IMR-90 (cell line): ENCODE measurements around the gene TIGIT. TPM values are rescaled to one million over a fixed set of nuclear protein-coding genes. Genes with fewer than 3 reads are reported as not detected.

Source experiments
- ATAC-seq: fragments of 200-7000 bp; cut with Tn5 transposase; 2 replicates; pipeline ENCODE4 v1.9.1; 2020; ENCODE audit warnings: low read depth, mild to moderate bottlenecking, moderate library complexity
- BruUV-seq: library from RNA; stranded (reverse); fragments of 400-500 nt; replicated peaks from 2 replicates; lab custom pipeline; 2021; lab: Mats Ljungman, UMichigan
- CTCF ChIA-PET: fragments of 300-600 bp; formaldehyde crosslinking; extraction: SDS; loops from one replicate; lab custom pipeline; 2021; ENCODE audit warnings: antibody characterized with exemption; lab: Yijun Ruan, JAX
- POLR2A ChIA-PET: fragments of 300-600 bp; sonication (Branson Sonifier 250); formaldehyde crosslinking; loops from one replicate; lab custom pipeline; 2022; ENCODE audit warnings: antibody characterized with exemption; ENCODE audit not compliant: unreplicated experiment; lab: Charles Lee
- DNase-seq: peaks from one replicate; pipeline ENCODE4 v3.0.0; 2013
- H2AFZ ChIP-seq: replicated peaks from 2 replicates; pipeline ENCODE3; 2013; ENCODE audit warnings: low read length, mild to moderate bottlenecking; ENCODE audit not compliant: poor library complexity
- H2AK5ac ChIP-seq: 2 replicates; pipeline ENCODE4 v1.6.1; 2013; ENCODE audit warnings: low read depth, low read length, inconsistent platforms
- H2AK9ac ChIP-seq: replicated peaks from 2 replicates; pipeline ENCODE3; 2013; ENCODE audit warnings: mild to moderate bottlenecking, low read depth, low read length, moderate library complexity; ENCODE audit not compliant: poor library complexity
- H2BK120ac ChIP-seq: 2 replicates; pipeline ENCODE4 v1.6.1; 2013; ENCODE audit warnings: low read depth, low read length, inconsistent platforms
- H2BK15ac ChIP-seq: 3 replicates; pipeline ENCODE4 v1.6.1; 2013; ENCODE audit warnings: low read depth, low read length, inconsistent platforms
- H2BK20ac ChIP-seq: 2 replicates; pipeline ENCODE4 v1.6.1; 2013; ENCODE audit warnings: low read depth, mild to moderate bottlenecking, inconsistent platforms, low read length, moderate library complexity
- H2BK5ac ChIP-seq: 2 replicates; pipeline ENCODE4 v1.6.1; 2013; ENCODE audit warnings: mild to moderate bottlenecking, low read depth, low read length, inconsistent platforms; ENCODE audit not compliant: poor library complexity, severe bottlenecking
- H3K14ac ChIP-seq: replicated peaks from 2 replicates; pipeline ENCODE4 v1.6.1; 2013; ENCODE audit warnings: low read depth, low read length, inconsistent platforms
- H3K18ac ChIP-seq: 2 replicates; pipeline ENCODE4 v1.6.1; 2013; ENCODE audit warnings: low read depth, low read length, control low read depth
- H3K23ac ChIP-seq: 2 replicates; pipeline ENCODE4 v1.6.1; 2013; ENCODE audit warnings: low read depth, low read length, inconsistent platforms
- H3K27ac ChIP-seq: 2 replicates; pipeline ENCODE4 v1.5.1; 2013; ENCODE audit warnings: mild to moderate bottlenecking, control low read depth, low read length; ENCODE audit not compliant: insufficient read depth
- H3K27me3 ChIP-seq: 2 replicates; pipeline ENCODE4 v1.6.1; 2013; ENCODE audit warnings: low read length; ENCODE audit not compliant: control insufficient read depth, insufficient read depth
- H3K36me3 ChIP-seq: 2 replicates; pipeline ENCODE4 v1.6.1; 2013; ENCODE audit warnings: low read length, mixed read lengths; ENCODE audit not compliant: control insufficient read depth, insufficient read depth
- H3K4ac ChIP-seq: 2 replicates; pipeline ENCODE4 v1.6.1; 2013; ENCODE audit warnings: low read depth, low read length, inconsistent platforms
- H3K4me1 ChIP-seq: 2 replicates; pipeline ENCODE4 v1.6.1; 2013; ENCODE audit warnings: low read length, mixed read lengths; ENCODE audit not compliant: control insufficient read depth, insufficient read depth
- H3K4me2 ChIP-seq: 2 replicates; pipeline ENCODE4 v1.6.1; 2013; ENCODE audit warnings: low read depth, mild to moderate bottlenecking, control low read depth, low read length, moderate library complexity
- H3K4me3 ChIP-seq: 2 replicates; pipeline ENCODE4 v1.5.1; 2013; ENCODE audit warnings: low read depth, mild to moderate bottlenecking, control low read depth, low read length, moderate library complexity; ENCODE audit not compliant: insufficient read depth
- H3K56ac ChIP-seq: 2 replicates; pipeline ENCODE4 v1.6.1; 2013; ENCODE audit warnings: low read length, inconsistent platforms; ENCODE audit not compliant: insufficient read depth; ENCODE audit errors: extremely low read depth
- H3K79me1 ChIP-seq, 2 experiments: 2 replicates each; pipeline ENCODE4 v1.6.1; 2013; ENCODE audit warnings: low read length in 2 of 2, inconsistent platforms in 1 of 2, low read depth in 1 of 2
- H3K9ac ChIP-seq: 2 replicates; pipeline ENCODE4 v1.6.1; 2013; ENCODE audit warnings: low read depth, low read length, control low read depth
- H3K9me1 ChIP-seq: 2 replicates; pipeline ENCODE4 v1.6.1; 2013; ENCODE audit warnings: low read length, inconsistent platforms; ENCODE audit not compliant: insufficient read depth
- H3K9me3 ChIP-seq: 2 replicates; pipeline ENCODE4 v1.6.1; 2013; ENCODE audit warnings: low read length; ENCODE audit not compliant: control insufficient read depth, insufficient read depth
- H4K20me1 ChIP-seq: 2 replicates; pipeline ENCODE4 v1.6.1; 2013; ENCODE audit warnings: low read length, inconsistent platforms; ENCODE audit not compliant: insufficient read depth
- H4K5ac ChIP-seq: 2 replicates; pipeline ENCODE4 v1.6.1; 2013; ENCODE audit warnings: mild to moderate bottlenecking, low read depth, low read length, control low read depth
- H4K8ac ChIP-seq, 2 experiments: 2 replicates each; pipeline ENCODE4 v1.6.1; 2013; ENCODE audit warnings: low read depth in 2 of 2, low read length in 2 of 2, control low read depth in 1 of 2, inconsistent platforms in 1 of 2
- H4K91ac ChIP-seq: 2 replicates; pipeline ENCODE4 v1.6.1; 2013; ENCODE audit warnings: low read depth, low read length, inconsistent platforms; ENCODE audit not compliant: insufficient read depth
- MAFK ChIP-seq: IDR thresholded peaks from 2 replicates; pipeline ENCODE4 v1.6.1; 2012; ENCODE audit warnings: low read depth, low read length, improper control_type of control experiment
- MAZ ChIP-seq: IDR thresholded peaks from 2 replicates; pipeline ENCODE4 v1.6.1; 2012; ENCODE audit warnings: low read depth, mild to moderate bottlenecking, low read length, improper control_type of control experiment, moderate library complexity, borderline replicate concordance
- RAD21 ChIP-seq: IDR thresholded peaks from 2 replicates; pipeline ENCODE4 v1.6.1; 2012; ENCODE audit warnings: low read length, improper control_type of control experiment
- SMC3 ChIP-seq: fragments of 150-350 bp; IDR thresholded peaks from 2 replicates; pipeline ENCODE4 v1.6.1; 2016; ENCODE audit warnings: low read depth, mild to moderate bottlenecking, antibody characterized with exemption, low read length, moderate library complexity
- USF2 ChIP-seq: fragments of 150-350 bp; IDR thresholded peaks from 2 replicates; pipeline ENCODE4 v1.6.1; 2017; ENCODE audit warnings: mild to moderate bottlenecking, antibody characterized with exemption, low read length, low read depth
- WGBS, 2 experiments: methylation state at CpG; one replicate each; pipeline versions ENCODE4 v1.1.5 to v1.1.7; 2013; ENCODE audit warnings: missing lambda C conversion rate in 2 of 2; ENCODE audit not compliant: insufficient read length in 1 of 2; ENCODE audit errors: extremely low coverage in 2 of 2; 5-methylcytosine and 5-hydroxymethylcytosine counted together
- dilution Hi-C: fragments of 300-500 bp; cut with HindIII; formaldehyde crosslinking; loops from one replicate; pipeline ENCODE4 v1.14.3; 2018; ENCODE audit warnings: low sequenced_read_pairs; ENCODE audit not compliant: unreplicated experiment
- in situ Hi-C: fragments of 300-500 bp; cut with MboI; formaldehyde crosslinking; loops from 3 replicates; pipeline ENCODE4 v1.14.3; 2019; ENCODE audit warnings: low sequenced_read_pairs, inconsistent platforms, mixed read lengths
- intact Hi-C: fragments of 100-400 bp; cut with micrococcal nuclease; formaldehyde crosslinking; loops from 2 replicates; pipeline ENCODE4 v1.10.0; 2022
- polyA plus RNA-seq, 3 experiments: library from polyadenylated mRNA; depleted of rRNA; stranded (reverse); fragments of >200 nt; gene quantifications; 2 replicates each; pipeline ENCODE4 v1.2.3, GENCODE V29; 2012; ENCODE audit warnings: low replicate concordance in 1 of 3
- total RNA-seq: library from RNA; depleted of rRNA; stranded (reverse); fragments of >200 nt; gene quantifications from 2 replicates; pipeline ENCODE4 v1.2.3, GENCODE V29; 2012
- TF ChIP-seq, protein P1 (sequence below): conservative IDR thresholded peaks from 2 replicates; pipeline ENCODE4 v1.5.1; 2012; ENCODE audit warnings: mild to moderate bottlenecking, low read depth, low read length, improper control_type of control experiment

TIGIT gene
- total and polyA plus RNA-seq, 2 of the 4 experiments (the other 2 are of a cell fraction): not detected

DNA sequence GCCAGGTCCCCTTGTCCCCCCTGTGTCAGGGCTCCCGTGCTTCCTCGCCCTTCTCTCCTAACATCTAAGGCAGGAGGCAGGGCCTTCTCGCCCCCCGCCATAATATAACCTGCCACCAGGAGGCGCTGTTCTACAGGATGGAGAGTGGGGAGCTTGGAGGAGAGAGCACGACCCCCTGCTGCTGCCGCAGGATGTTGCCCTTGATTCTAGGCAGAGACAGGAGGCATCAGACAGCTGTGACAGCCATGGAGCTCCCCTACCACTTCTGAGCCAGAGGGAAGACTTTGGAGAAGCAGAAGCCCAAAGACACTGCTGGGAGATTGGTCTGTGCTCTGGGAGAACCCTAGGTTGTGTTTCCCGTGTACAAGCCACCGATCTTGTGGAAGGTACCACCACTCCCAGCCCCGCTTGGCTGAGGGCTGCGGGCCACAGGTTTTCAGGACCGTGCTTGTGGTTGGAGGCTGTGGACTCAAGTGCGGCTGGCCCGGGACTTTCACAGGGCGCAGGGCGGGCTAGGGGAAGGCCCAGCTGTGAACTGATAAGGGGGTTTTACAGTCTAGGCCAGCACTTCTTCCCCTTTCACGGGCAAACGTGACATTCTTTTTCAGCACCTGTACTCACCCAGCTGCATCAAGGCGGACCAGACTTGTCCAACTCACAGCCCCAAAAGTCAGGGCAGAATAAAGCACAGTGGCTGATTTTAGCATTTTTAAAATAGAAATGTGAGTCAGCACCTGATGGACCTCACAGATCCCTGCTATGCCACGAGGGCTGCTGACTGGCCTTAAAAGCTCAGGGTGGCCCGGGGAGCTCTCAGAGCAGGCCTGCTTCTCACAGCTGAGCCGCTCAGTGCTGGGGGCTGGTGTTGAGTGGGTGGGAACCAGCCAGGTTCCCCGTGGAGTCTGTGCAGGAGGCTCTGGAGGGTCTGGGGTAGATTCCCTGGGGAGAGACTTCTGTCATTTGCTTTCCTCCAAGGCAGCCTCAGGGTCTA, 2.6 kb upstream of the TIGIT start:
- peak; percentile 73 for ATAC-seq
- intact Hi-C loops: loop anchor here (5.0 kb wide), 1 partner anchor 126 kb away; no protein-coding TSS in a partner anchor
- H4K20me1 ChIP-seq: no peaks in the 10 kb centered on the region
- H3K4me3 ChIP-seq: no peak overlapping the region
- no peak overlapping the region for H3K27ac ChIP-seq
- peaks cover 2% of the 10 kb centered on the region; the same call in 1 of the 2 replicates for H3K9me1 ChIP-seq
- no peak overlapping the region for H3K14ac ChIP-seq
- WGBS, 2 experiments: 49% methylated on average over 8 of the region's 23 CpGs; no CpG with 5 or more reads in 1 of the 2 experiments
- dilution Hi-C loops: no loop called here
- DNase-seq: peak; percentile 37
- H3K9ac ChIP-seq: no peak overlapping the region
- TF ChIP-seq USF2 (no peak), MAFK (no peak), RAD21 (peak; percentile 69), MAZ (peak; percentile 39; the same call in 1 of the 2 replicates), SMC3 (peak; percentile 31)
- TF ChIP-seq, protein P1, sequence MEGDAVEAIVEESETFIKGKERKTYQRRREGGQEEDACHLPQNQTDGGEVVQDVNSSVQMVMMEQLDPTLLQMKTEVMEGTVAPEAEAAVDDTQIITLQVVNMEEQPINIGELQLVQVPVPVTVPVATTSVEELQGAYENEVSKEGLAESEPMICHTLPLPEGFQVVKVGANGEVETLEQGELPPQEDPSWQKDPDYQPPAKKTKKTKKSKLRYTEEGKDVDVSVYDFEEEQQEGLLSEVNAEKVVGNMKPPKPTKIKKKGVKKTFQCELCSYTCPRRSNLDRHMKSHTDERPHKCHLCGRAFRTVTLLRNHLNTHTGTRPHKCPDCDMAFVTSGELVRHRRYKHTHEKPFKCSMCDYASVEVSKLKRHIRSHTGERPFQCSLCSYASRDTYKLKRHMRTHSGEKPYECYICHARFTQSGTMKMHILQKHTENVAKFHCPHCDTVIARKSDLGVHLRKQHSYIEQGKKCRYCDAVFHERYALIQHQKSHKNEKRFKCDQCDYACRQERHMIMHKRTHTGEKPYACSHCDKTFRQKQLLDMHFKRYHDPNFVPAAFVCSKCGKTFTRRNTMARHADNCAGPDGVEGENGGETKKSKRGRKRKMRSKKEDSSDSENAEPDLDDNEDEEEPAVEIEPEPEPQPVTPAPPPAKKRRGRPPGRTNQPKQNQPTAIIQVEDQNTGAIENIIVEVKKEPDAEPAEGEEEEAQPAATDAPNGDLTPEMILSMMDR: peak; percentile 68
- H3K9me3 ChIP-seq: no peaks in the 10 kb centered on the region
- no peak overlapping the region for H2BK5ac ChIP-seq
- no peaks in the 10 kb centered on the region for H3K36me3 ChIP-seq
- H4K8ac ChIP-seq: no peak overlapping the region
- no peak overlapping the region for H2BK15ac ChIP-seq
- H3K4me2 ChIP-seq: no peak overlapping the region
- H2BK20ac ChIP-seq: no peak overlapping the region
- H3K79me1 ChIP-seq: no peaks in the 10 kb centered on the region
- no peak overlapping the region for H4K5ac ChIP-seq
- in situ Hi-C loops: no loop called here
- H3K18ac ChIP-seq: no peak overlapping the region
- peak overlapping the region; percentile 70 for H2AK9ac ChIP-seq
- no peak overlapping the region for H4K91ac ChIP-seq
- no peak overlapping the region for H2BK120ac ChIP-seq
- H3K4ac ChIP-seq: no peak overlapping the region
- no peak overlapping the region for H3K23ac ChIP-seq
- CTCF ChIA-PET: interaction anchor here (0.5 to 1.5 kb wide), 3 partner anchors 8 to 575 kb away, joined by 3 to 4 read pairs (median 3); no protein-coding TSS in a partner anchor
- no peak overlapping the region for H2AK5ac ChIP-seq
- BruUV-seq: no TSS peak
- H3K27me3 ChIP-seq: peaks cover 7% of the 10 kb centered on the region
- H3K4me1 ChIP-seq: no peaks in the 10 kb centered on the region
- POLR2A ChIA-PET: no interaction called here
- H2AFZ ChIP-seq: peak overlapping the region; percentile 77
- no peak overlapping the region for H3K56ac ChIP-seq
